OCI-LY3 (cell line): ENCODE measurements around the gene EXOC6.

Experiments
- H2AFZ ChIP-seq: fragments of 200-600, 300-600 bp; shearing (Covaris generic); 2 replicates; pipeline ENCODE4 v1.6.0; 2014; ENCODE audit warnings: antibody characterized with exemption, low read depth, low read length
- H3K27ac ChIP-seq: fragments of 200-600, 300-600 bp; sonication (generic); 2 replicates; pipeline ENCODE4 v1.5.1; 2014; ENCODE audit warnings: mild to moderate bottlenecking, low read length, moderate library complexity, mixed read lengths
- H3K27me3 ChIP-seq: fragments of 200-600, 300-600 bp; sonication (generic); 2 replicates; pipeline ENCODE4 v1.6.1; 2014; ENCODE audit warnings: low read depth, low read length, mixed read lengths
- H3K36me3 ChIP-seq: fragments of 200-600, 300-600 bp; sonication (generic); replicated peaks from 2 replicates; pipeline ENCODE3; 2014; ENCODE audit warnings: low read depth, low read length, mixed read lengths
- H3K4me1 ChIP-seq: fragments of 300-600, 200-600 bp; sonication (generic); 2 replicates; pipeline ENCODE4 v1.6.1; 2014; ENCODE audit warnings: low read length, mixed read lengths
- H3K4me2 ChIP-seq: fragments of 200-600, 300-600 bp; sonication (generic); 2 replicates; pipeline ENCODE4 v1.6.1; 2014; ENCODE audit warnings: low read length, mixed read lengths
- H3K4me3 ChIP-seq: fragments of 300-600, 200-600 bp; sonication (generic); 2 replicates; pipeline ENCODE4 v1.5.1; 2014; ENCODE audit warnings: antibody characterized with exemption, mild to moderate bottlenecking, low read length, moderate library complexity
- H3K79me2 ChIP-seq: fragments of 300-600, 200-600 bp; shearing (Covaris generic); 2 replicates; pipeline ENCODE4 v1.6.1; 2014; ENCODE audit warnings: mild to moderate bottlenecking, low read length, mixed read lengths
- H3K9ac ChIP-seq: fragments of 300-600, 200-600 bp; shearing (Covaris generic); 2 replicates; pipeline ENCODE4 v1.6.0; 2014; ENCODE audit warnings: mild to moderate bottlenecking, low read length, moderate library complexity
- H3K9me3 ChIP-seq: fragments of 200-600, 300-600 bp; shearing (Covaris generic); 2 replicates; pipeline ENCODE4 v1.6.1; 2014; ENCODE audit warnings: low read length, mixed read lengths; ENCODE audit not compliant: insufficient read depth
- H4K20me1 ChIP-seq: fragments of 200-600, 300-600 bp; sonication (generic); 2 replicates; pipeline ENCODE4 v1.6.1; 2016; ENCODE audit warnings: low read length, mixed read lengths; ENCODE audit not compliant: insufficient read depth
- EZH2phosphoT487 ChIP-seq: fragments of 200-600 bp; shearing (Covaris generic); IDR thresholded peaks from 2 replicates; pipeline ENCODE4 v1.6.1; 2018; ENCODE audit warnings: antibody characterized with exemption, mixed run types, low read depth
- TF ChIP-seq, protein P1 (sequence below): fragments of 200-600, 300-600 bp; sonication (generic); IDR thresholded peaks from 2 replicates; pipeline ENCODE4 v1.5.1; 2014; ENCODE audit warnings: antibody characterized with exemption, low read length, low read depth

The EXOC6 gene

GRCh38 chr10:92813979-92814378 is 34.3 kb upstream of the EXOC6 start:
- no peaks in the 10 kb centered on the region for H3K79me2 ChIP-seq
- H3K9me3 ChIP-seq = no peaks in the 10 kb centered on the region
- peaks cover 34% of the 10 kb centered on the region for H3K4me1 ChIP-seq
- no peak overlapping the region for H3K4me3 ChIP-seq
- H3K36me3 ChIP-seq = no peaks in the 10 kb centered on the region
- H3K27ac ChIP-seq = no peak overlapping the region
- H2AFZ ChIP-seq = no peak overlapping the region
- H4K20me1 ChIP-seq = no peaks in the 10 kb centered on the region
- TF ChIP-seq EZH2phosphoT487 = no peak
- TF ChIP-seq, protein P1, sequence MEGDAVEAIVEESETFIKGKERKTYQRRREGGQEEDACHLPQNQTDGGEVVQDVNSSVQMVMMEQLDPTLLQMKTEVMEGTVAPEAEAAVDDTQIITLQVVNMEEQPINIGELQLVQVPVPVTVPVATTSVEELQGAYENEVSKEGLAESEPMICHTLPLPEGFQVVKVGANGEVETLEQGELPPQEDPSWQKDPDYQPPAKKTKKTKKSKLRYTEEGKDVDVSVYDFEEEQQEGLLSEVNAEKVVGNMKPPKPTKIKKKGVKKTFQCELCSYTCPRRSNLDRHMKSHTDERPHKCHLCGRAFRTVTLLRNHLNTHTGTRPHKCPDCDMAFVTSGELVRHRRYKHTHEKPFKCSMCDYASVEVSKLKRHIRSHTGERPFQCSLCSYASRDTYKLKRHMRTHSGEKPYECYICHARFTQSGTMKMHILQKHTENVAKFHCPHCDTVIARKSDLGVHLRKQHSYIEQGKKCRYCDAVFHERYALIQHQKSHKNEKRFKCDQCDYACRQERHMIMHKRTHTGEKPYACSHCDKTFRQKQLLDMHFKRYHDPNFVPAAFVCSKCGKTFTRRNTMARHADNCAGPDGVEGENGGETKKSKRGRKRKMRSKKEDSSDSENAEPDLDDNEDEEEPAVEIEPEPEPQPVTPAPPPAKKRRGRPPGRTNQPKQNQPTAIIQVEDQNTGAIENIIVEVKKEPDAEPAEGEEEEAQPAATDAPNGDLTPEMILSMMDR = no peak
- H3K9ac ChIP-seq = no peak overlapping the region
- no peaks in the 10 kb centered on the region for H3K27me3 ChIP-seq
- no peak overlapping the region for H3K4me2 ChIP-seq

DNA sequence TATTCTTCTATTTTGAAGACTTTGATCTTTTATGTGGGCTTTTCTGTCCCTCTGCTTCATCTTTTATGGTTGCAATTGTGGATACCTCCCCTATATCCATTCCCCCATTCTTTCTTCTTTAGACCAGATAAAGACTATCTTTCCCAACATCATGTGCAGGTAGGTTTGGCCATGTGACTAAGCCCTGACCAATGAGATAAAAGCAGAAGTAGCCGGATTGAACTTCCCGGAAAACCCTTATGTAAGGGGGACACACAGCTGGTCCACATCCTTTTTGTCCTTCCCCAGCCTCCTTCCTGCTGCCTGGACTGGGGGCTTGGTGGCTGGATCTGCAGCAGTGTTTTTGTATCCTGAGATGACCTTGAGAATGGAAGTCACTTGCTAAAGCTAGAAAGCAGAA is 33.5 kb upstream of the EXOC6 start:
- Histone ChIP-seq H3K79me2 (no peaks in the 10 kb centered on the region), H3K4me3 (no peak overlapping the region), H3K36me3 (no peaks in the 10 kb centered on the region), H3K4me1 (peaks cover 30% of the 10 kb centered on the region), H4K20me1 (no peaks in the 10 kb centered on the region), H2AFZ (no peak overlapping the region), H3K27me3 (no peaks in the 10 kb centered on the region), H3K27ac (no peak overlapping the region), H3K4me2 (no peak overlapping the region), H3K9ac (no peak overlapping the region), H3K9me3 (no peaks in the 10 kb centered on the region)
- TF ChIP-seq EZH2phosphoT487 = no peak
- TF ChIP-seq, protein P1 = no peak

DNA sequence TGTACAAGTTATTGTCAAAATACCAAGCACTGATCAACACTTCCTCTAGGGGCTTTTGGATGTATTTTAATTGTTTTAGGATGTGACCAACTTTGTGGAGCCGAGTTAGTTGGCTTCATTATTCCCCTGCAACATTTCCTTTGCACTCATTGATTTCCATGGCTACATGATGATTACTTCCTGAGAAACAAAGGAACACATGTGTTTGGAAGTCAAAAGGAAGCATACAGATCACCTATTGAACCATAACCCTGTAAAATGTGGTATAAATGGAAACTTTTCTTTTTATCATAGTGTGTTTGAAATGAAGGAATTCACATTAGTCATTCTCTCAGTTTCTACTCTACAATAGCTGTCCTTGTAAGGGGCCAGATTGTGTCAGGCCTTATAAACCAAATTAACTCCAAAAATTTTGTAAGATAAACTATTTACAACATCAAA is 32.2 kb upstream of the EXOC6 start:
- H3K27ac ChIP-seq = no peak overlapping the region
- H2AFZ ChIP-seq = no peak overlapping the region
- no peak overlapping the region for H3K4me3 ChIP-seq
- H3K9me3 ChIP-seq = no peaks in the 10 kb centered on the region
- H4K20me1 ChIP-seq = no peaks in the 10 kb centered on the region
- H3K4me2 ChIP-seq = no peak overlapping the region
- no peaks in the 10 kb centered on the region for H3K27me3 ChIP-seq
- H3K79me2 ChIP-seq = no peaks in the 10 kb centered on the region
- H3K9ac ChIP-seq = no peak overlapping the region
- no peaks in the 10 kb centered on the region for H3K36me3 ChIP-seq
- no peak for TF ChIP-seq EZH2phosphoT487
- TF ChIP-seq, protein P1 = no peak
- H3K4me1 ChIP-seq = peaks cover 31% of the 10 kb centered on the region

DNA sequence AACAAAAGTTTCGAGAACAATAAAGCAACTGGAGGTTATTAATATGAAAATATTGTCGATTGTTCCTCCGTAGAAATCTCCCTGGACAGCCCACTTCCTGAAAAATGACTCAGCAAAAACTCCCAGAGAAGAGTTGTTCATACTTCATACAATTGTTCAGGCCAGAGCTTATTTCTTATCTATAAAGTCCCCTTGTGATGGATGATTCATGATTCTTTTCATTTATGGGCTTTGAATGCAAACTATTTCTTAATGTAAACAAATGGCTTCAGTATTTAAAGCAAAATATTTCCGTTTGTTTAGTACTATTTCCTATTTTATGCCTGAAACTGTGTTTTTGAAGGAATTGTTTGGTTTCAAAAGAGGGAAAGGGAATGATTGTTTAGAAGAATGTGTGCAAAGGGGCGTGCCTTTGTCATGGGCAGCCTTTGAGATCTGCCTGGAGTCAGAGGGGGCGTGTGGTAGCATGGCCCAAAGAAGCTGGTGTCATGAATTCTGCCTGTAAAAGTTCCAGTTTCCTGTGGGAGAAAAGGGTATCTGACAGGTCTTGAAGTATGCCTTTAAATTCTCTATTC is 26.2 kb upstream of the EXOC6 start:
- no peak for TF ChIP-seq EZH2phosphoT487
- TF ChIP-seq, protein P1 = no peak
- Histone ChIP-seq H3K4me1 (peaks cover 32% of the 10 kb centered on the region), H3K36me3 (peaks cover 4% of the 10 kb centered on the region), H3K27ac (peak overlapping the region; percentile 21; the same call in 1 of the 2 replicates), H3K9ac (no peak overlapping the region), H3K79me2 (no peaks in the 10 kb centered on the region), H4K20me1 (no peaks in the 10 kb centered on the region), H3K4me3 (no peak overlapping the region), H3K9me3 (no peaks in the 10 kb centered on the region), H2AFZ (peak overlapping the region; percentile 64; the same call in 1 of the 2 replicates), H3K27me3 (no peaks in the 10 kb centered on the region), H3K4me2 (peak overlapping the region; percentile 20; the same call in 1 of the 2 replicates)
